T1000 (cell line): Measurements from ENCODE around the gene PDPN.
"Not testable (repeated sequence)": the region's sequence is repeated elsewhere in the genome, so short reads cannot be mapped to it uniquely, and the experiment has no call there.

Source experiments
- DNase-seq: peaks from one replicate; lab custom pipeline; 2025; ENCODE audit warnings: mixed read lengths; lab: John Stamatoyannopoulos, UW

PDPN gene, protein sequence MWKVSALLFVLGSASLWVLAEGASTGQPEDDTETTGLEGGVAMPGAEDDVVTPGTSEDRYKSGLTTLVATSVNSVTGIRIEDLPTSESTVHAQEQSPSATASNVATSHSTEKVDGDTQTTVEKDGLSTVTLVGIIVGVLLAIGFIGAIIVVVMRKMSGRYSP

GRCh38 chr1:13583595-13583965, at the start of gene PDPN:
TSS of gene PDPN (plus strand) at chr1:13583832. CDS start at chr1:13584034, 202 bp downstream.
- no peak for DNase-seq

- no peak for DNase-seq
These were observed 48.4 kb upstream of the PDPN start for GRCh38 chr1:13535227-13535626.

- DNase-seq = no peak
These were observed 47.1 kb upstream of the PDPN start for GRCh38 chr1:13536571-13536970.

GRCh38 chr1:13538832-13539231, 44.8 kb upstream of the PDPN start:
- no peak for DNase-seq

GRCh38 chr1:13539683-13540082, 43.9 kb upstream of the PDPN start:
- no peak for DNase-seq

DNA sequence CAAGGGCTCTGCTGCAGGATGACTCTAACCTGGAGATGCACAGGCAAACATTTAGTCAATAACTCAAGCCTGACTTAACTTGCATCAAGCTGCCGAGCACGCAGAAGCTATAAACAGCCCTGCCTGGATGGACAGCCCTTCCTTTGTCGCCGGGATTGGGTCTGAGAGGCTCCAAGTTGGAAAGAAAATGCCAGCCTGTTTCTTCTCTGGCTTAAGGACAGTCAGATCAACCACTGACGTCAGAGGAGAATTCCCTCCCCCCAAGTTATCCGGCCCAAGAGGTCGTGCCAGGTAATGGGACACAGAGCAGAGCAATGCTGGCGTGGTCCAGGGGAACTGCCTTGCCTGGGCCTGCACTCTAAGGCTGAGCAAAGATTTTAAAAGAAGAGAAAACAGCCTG, 42.8 kb upstream of the PDPN start:
- no peak for DNase-seq

GRCh38 chr1:13541435-13542215, 42.0 kb upstream of the PDPN start:
- no peak for DNase-seq

DNA sequence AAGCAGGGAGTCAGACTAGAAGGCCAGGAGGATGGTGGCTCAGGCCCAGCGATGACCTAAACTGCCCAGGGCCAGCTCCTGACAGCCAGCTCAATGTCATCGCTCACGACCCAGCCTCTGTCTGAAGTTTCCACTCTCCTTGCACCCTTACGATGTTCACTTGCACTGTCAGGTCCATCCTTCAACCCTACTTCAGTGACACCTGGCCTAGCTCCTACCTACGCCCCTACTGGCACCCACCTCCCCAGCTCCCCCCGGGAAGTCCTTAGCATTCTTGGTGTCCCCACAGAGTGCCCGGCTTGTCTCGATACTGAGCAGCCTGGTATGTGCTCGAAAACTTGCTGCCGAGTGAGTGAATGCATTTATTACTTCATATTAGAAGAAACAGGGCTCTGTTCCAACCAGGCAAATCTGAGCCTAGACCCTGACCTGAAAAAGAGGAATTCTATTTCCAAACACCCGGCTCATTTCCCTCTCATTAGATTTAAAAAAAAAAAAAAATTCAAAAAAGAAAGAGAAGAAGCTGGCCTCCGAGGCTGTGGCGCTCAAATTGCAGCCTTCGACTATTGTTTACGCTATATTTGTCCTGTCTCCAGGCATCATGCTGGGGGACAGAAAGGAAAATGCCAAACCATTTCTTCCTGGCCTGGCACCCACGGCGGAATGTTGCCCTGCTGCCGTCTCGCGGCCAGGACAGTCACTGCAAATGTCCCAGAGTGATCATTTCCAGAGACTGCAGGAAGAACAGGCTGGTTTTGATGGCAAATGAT, 40.0 kb upstream of the PDPN start:
- no peak for DNase-seq

GRCh38 chr1:13544221-13544556, 39.4 kb upstream of the PDPN start:
- DNase-seq = no peak

DNA sequence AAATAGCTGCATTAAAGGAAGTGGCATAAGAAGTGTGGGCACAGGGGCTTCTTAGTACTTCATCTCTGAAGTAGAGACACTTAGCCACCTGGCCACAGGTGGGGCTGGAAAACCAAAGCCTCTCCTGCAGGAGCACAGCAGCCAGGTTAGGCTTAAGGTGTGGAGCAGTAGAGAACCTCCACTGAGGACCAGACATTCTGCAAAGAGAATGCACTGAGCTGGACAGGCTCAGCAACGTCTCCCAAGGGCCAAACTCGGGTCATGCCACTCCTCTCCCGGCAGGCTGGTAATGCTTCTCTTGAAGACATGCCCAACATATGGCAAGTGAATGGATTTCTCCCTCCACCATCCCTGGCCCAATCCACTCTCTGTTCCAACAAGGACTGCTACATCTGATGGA, 36.8 kb upstream of the PDPN start:
- no peak for DNase-seq

DNA sequence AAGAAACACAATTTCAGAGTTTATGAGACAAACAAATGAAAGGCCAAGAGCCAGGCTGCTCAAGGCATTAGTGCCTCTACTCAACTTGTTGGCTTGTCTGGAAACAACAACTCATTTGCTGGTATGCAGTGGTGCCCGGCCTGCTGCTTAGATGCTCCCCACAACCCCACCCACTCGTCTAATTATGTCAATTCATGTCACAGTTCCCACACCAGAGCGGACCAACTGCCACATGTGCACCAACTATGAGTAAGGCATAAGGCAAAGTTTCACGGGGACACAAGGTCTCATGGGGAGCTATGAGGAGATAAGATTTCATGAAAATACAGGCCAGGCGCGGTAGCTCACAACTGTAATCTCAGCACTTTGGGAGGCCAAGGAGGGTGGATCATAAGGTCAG, 35.4 kb upstream of the PDPN start:
- DNase-seq = no peak

DNA sequence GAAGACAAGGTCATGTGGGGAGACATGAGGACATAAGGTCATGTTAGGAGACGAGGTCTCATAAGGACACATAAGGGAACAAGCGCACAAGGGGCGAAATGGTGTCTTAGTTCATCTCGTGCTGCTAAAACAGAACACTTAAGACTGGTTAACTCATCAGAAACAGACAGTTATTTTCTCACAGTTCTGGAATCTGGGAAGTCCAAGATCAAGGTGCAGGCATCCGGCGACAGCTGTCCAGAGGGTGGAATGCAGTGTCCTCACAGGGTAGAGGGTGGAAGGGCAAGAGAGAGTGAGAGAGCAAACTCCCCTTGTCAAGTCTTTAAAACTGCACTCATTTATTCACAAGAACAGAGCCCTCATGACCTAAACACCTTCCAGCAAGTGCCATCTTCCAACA, 34.6 kb upstream of the PDPN start:
- no peak for DNase-seq

GRCh38 chr1:13549521-13549920, 34.1 kb upstream of the PDPN start:
- DNase-seq = no peak

- DNase-seq = no peak
These were observed 33.0 kb upstream of the PDPN start for GRCh38 chr1:13550663-13551062.

GRCh38 chr1:13554798-13555197, 28.8 kb upstream of the PDPN start:
- no peak for DNase-seq

DNA sequence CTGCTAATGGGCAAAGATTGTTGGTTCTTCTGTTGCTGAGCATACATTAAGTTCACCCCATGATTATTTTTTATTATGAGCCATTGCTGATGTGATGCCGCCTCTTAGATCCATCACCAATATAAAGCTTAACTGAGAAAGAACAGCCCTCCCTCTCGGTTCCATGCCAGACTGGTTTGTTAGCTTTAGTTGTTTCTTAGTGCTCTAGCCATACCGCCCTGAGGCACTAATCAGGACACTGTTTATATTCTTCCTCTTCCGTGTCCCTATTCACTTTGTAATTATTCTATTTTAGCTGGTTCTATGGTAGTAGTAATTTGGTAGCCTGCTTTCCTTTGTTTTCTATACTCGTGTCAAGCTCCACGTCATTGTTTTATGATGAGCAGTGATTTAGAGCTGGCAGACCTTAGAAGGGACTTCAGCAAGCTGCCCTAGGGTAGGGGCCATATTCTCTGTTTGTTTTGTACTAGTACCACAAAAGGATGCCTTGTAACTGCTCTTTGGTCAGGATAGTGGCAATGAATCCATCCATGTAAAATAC, 27.3 kb upstream of the PDPN start:
- no peak for DNase-seq

- no peak for DNase-seq
These were observed 23.1 kb upstream of the PDPN start for GRCh38 chr1:13560541-13560940.

- DNase-seq = not testable (repeated sequence)
These were observed 20.7 kb upstream of the PDPN start for GRCh38 chr1:13562981-13563380.

GRCh38 chr1:13564073-13564472, 19.6 kb upstream of the PDPN start:
- no peak for DNase-seq

GRCh38 chr1:13570435-13570834, 13.2 kb upstream of the PDPN start:
- not testable (repeated sequence) for DNase-seq

DNA sequence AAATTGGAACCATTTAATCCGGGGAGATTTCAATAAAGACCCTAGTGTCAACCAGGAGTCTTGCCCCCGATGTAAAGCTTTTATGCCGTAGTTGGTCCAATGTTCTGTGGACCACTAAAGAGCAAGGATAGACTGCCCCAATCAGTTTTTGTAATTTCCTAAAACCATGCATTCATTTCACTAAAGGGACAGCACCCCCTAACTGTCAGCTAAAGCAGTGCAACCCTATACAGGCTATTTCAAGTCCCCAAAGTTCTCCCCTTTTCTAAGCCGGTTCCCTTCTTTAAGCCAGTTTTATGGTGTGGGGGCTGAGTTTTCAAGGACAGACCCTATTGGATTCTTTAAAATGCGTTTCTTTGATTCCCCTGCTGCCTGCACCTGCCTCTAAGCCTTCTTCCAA, 12.7 kb upstream of the PDPN start:
- DNase-seq = no peak

DNA sequence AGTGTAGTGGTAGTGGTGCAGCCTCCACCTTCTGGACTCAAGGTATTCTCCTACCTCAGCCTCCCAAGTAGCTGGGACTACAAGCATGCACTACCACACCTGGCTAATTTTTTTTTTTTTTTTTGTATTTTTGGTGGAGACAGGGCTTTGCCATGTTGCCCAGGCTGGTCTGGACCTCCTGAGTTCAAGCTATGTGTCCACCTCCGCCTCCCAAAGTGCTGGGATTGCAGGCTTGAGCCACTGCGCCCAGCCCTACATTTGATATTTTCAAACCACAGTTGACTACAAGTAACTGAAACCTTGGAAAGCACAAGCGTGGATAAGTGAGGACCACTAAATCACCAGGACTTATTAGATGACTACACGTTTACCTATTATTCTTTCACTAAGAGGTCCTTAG, 10.0 kb upstream of the PDPN start:
- DNase-seq = no peak

DNA sequence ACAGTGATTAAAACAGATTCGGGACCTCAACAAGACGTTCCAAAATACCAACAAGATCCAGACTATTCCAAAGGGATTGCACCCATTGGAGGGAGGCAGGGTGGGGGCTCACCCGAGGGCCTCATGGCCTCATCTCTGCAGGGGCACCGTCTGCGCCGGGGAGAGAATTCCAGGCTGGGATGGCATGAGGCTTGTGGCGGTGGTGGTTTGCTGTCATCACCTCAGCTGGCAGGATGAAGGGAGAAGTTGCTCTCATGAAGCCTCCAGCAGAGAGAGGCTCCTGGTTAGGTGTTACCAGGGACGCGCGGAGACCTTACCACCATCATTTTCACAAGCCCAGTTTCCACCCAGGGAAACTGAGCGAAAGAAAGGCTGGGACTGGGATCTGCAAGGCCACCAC, 6.7 kb upstream of the PDPN start:
- no peak for DNase-seq
